Inflammatory macrophage (primary cell): ENCODE results near the gene PNPLA5.

Source experiments
- DNase-seq, 2 donors: peaks; one replicate each; pipeline ENCODE4 v3.0.0-alpha.2; 2020 to 2022

Gene PNPLA5

DNA sequence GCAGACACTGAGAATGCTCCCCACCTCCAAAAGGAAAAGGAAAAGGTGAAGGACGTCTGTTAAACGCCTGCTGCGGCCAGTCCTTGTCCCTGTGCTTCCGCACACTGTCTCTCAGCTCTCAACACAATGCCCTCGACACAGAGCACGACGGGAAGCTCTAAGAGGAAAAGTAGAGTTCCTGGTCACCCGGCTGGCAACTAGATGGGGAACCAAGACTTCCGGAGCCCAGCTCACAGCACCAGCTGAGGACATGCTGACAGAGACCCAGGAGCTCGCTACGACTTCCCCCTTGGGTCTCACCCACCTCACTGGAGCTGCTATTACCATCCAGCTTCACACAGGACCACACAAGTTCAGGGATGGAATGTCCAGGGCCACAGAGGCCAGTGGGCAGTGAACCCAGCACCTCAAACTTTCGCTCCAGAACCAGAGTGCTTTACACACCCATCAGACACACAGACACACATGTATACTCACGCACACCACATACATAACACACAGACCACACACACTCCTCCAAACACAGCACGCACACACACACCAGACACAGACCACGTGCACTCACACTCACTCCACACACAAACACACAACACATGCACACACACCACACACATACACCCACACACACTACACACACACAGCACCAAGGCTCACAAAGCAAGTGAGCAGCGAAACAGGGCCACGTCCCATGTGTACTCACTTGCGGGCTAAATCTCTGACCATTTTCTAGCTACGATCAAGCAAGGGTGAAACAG is 39.1 kb downstream of the PNPLA5 start:
- peak in 1 of 2 donors; percentile 29 for DNase-seq

DNA sequence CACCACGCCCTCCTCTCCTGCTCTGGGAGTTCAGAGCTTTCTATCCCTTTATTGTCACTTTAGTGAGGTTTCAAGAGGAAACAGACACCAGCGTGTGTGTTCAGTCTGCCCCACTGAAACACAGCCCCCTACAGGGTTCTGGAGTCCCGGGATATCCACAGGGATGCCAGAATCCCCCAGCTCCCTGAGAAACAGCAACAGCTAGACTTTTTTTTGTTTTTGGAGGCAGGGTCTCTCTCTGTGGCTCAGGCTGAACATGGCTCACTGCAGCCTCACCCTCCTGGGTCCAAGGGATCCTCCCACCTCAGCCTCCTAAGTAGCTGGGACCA is 39.9 kb downstream of the PNPLA5 start:
- DNase-seq, result no peak

DNA sequence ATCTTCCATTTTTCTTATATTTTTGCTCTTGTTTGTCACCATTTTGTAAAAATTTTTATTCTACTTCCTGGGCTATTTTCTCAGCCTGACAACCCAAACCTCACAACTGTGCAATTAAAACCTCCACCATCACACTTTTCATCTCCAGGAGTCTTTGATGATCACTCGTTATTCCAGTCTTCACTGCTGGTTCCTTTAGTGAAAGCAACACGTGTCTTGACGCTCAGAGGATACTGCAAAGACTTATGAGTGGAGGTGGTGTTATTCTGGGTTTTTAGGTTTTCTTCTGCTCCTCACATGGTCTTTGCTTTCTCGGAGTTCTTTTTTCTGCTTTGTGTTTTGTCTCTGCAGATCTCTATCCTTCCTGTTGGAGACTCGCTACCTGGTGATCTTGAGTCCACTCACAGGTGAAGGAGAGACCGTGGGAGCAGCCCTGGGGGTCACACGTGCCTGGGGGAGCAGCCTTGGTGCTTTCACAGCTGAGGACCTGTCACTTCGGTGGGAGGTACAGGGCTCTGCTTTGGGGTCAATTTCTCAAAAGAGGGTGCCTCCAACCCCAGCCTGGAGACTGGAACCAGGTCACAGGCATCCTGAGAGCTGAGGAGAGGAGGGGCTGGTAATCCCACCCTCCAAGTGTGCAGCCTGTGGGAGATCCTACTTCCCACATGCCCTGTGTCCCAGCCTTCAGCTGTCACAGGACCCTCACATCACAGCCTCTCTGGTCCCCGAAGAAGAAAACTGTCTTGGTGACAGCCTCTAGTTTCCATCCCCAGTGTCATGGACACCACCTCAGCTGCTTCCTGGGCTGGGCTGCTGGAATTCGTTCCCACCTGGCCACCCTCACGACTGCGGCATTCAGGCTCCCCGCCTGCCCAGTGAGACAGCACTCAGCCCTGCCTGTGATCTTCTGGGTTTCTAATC is 40.5 kb downstream of the PNPLA5 start:
- DNase-seq, result no peak

DNA sequence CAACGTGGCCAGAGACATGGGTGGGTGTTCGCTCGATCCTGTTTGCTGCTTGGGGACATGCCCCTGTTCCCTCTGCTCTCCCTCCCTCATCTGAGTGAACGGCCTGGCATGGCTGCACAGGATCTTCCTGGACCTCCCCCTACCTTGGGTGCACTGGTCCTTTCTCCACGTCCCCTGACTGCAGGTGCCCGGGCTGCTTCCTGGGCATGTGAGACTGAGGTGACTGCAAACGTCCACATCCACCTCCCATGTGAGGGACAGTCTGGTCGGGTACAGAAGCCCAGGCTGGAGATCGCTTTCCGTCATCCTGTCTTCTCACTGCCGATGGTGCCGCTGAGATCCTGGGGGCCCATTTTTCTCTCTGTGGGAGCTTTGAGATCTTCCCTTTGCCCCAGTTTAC is 41.3 kb downstream of the PNPLA5 start:
- no peak for DNase-seq

DNA sequence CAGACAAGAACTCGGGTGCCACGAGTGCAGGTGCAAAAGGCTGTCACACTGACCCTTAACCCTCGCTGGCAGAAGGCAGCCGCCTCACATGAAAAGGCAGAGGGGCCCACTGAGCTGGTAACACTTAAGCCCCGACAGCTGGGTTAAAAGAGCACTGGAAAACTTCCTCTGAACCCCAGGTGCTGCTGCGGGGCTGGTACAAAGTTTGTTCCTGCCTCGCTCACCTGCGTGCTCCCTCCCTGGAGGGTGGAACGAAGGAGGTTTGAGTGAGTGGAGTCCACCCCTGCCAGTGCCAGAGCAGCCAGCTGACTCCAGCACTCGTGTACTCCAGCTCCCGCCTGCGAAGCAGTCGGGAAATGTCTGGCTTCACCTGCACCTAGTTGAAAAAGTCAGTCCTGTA is 42.1 kb downstream of the PNPLA5 start:
- no peak for DNase-seq

DNA sequence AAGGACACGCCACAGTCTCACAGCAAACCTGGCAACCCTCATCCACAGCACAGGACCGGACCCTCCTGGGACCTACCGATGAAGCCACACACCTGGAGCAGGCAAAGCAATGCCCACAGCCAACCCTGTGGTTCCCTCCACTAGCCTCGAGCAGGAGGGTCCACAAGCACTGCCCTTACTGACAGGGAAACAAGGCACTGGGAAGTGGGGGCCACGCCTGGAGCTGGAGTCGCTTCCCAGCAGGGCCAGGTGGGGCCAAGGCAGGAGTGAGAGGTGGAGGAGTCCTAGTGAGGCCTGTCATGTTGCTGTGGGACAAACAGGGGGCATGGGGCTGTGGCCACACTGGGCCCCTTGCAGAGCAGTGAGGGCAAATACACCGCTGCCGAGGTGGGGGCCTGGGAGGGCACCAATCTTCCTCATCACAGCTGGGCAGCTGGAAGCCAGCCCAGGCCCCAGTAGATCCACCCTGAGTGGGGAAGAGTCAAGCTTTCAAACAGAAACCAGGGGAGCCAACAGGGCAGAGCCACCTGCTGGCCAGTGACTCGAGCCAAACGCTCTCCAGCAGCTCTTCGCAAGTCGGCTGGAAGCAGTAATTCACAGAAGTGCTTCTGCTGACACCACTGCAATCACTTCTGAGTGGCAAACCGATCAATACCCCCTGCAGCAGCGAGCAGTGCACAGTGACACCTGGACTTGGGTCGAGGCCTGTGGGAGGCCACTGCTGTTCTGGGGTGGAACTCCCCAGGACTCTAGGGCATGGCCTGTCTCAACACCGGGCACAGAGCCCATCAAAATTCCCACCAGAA is 43.2 kb downstream of the PNPLA5 start:
- no peak for DNase-seq

DNA sequence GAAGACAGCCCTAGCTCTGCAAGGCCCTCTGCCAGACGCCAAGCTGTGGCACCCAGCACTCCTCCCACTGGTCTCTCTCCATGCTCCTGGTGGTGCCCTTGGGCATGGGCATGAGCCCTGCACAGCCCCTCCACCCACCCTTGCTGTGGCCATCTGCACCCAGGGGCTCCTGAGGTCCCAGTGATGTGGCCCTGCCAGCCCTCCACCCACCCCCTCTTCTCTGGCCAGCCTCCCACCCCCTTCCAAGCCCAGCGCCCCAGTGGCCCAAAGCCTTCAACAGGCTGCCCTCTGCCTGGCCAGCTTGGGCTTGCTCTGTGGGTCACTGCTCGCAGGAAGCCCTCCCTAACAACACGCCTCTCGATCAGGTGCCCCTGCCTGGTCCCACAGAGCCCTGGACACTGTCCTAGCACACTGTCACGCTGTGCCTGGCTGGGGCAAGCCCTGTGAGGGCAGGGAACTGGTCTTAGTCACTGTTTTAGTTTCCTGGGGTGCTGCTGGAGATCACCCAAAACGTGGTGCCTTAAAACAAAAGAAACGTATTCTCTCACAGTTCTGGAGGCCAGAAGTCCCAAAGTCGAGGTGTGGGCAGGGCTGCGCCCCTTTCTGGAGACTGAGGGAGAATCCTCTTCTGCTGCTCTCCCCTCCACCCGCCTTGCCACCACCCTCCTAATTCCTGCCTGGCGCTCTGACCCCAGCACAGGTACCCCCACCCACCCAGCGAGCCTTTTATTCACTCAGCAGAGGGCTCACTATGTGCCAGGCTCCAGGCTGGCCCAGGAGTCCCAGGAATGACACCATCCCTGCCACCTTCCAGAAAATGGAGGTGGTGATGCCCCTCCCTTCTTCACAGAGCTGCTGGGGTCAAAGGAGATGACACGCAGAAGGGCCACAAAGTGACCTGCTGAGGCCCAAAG is 44.2 kb downstream of the PNPLA5 start:
- no peak for DNase-seq

DNA sequence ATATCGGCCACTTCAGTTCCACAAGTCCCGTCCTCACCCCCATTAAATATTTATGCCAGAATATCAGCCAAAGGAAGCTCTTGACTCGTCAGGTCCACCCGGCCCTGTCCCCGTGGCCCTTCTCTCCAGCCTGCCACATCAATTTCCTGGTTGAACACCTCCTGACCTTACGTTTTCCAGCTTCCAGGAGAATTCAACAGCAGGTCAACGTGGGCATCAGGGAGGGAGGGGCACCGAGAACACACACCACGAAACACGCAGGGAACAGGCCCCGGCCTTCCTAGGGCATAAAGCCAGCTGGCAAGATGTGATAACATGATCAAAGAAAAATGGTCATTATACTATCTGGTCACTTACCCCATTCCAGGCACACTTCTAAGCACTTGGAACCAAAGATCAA is 44.8 kb downstream of the PNPLA5 start:
- DNase-seq, result no peak

DNA sequence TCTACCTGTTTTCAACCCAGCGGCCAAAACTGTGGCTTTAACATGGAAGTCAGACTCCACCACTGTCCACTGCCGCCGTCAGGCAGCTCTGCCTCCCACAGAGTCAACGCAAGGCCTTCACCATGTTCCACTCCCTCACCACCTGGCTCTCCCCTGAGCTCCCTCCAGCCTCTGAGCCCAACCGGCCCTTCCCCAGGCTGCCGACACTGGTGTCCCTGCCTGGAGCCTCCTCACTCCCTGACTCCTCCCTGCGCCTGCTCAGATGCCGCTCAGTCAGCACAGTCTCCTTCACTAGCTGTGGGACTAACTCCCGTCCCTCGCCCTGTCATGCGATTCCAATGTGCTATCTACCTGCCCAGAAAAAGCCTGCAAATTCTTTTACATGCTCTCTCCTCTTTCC is 45.8 kb downstream of the PNPLA5 start:
- no peak for DNase-seq

DNA sequence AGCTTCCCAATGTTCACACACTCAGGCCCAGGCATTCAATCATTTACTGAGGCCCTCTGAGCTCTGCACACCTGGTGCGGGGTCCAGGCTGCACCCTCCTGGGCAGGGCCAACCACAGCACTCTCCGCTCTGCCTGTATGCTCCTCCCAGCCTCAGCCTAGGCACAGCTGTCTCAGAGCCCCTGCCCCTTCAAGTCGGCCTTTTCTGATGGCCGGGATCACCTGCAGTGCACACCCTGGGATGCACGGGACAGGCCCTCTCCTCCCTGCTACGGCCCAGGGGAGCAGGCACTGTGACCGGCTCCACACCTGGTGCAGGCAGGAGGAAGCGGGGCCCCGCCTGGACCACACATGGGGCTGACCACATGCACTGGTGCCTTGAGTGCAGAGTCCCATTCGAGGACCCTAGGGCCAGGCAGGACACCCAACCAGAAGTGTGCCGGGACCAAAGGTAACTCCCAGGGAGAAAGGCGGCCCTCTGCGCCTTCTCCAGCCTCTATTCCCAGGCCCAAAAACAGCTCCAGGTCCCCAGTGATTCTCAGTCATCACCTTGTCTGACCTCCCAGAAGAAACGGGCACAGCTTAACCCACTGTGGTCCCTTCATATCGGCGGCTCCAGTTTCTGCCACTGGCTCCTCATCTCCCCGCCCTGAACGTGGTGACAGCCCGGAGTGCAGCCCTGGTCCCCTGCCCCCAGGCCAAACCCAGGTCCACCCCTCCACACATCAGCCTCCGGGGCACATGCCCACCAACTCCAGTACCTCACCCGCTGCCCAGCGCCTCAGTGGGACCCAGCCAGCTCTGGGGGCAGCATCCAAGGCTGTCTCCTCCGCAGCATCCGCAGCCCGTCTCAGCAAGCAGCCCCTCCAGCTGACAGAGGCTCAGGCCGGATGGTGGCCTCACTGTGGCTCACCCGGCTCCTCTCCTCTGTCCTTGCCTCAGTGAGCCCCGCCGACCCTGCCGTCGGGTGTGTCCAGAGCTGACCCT is 47.0 kb downstream of the PNPLA5 start:
- DNase-seq, result no peak

DNA sequence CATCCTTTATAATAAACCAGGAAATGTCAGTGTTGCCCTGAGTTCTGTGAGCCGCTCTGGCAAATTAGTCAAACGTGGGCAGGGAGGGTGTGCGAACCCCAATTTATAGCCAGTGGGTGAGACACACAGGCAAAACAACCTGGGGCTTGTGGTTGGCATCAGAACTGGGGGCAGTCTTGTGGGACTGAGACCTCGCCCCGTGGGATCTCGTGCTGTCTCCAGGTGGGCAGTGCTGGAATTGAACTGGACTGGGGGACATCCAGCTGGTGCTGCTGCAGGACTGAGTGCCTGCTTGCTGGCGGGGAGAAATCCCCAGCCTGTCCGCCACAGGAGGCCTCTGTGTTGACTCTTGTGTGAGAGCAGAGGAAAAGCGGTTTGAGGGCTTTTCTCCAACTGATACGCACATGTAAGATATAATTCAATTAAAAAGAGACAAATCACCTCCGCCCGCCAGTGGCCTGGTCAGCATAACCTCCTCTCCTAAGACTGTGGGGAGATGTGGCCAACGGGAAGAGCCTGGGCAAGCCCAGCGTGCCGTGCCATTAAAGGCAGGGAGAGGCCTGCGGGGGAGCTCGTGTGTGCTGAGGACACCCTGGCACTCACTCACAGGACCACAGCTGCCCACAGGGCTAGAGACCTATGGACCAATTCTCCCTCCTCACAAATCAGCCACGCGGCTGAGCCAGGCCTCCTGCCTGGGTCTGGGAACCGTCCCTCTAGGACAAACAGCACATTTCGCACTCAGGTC is 47.9 kb downstream of the PNPLA5 start:
- DNase-seq, result no peak

DNA sequence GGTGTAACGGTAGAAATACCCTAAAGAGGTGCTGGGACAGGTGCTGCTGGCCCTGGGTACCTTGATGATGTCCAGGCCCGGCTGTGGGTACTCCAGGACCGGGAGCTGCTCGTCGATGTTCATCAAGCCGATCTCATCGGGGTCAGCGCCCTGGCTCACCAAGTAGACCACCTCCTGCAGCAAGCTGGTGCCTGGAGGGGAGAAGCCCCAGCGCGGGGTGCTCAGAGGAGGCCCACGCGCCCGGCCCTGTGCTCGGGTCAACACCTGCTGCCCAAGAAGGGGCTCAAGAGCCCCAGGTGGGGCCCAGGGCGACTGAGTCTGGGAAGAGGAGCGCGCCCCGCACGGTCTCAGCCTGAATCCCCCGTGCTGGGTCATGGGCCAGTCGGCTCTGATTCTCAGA is 50.1 kb downstream of the PNPLA5 start:
- no peak for DNase-seq

DNA sequence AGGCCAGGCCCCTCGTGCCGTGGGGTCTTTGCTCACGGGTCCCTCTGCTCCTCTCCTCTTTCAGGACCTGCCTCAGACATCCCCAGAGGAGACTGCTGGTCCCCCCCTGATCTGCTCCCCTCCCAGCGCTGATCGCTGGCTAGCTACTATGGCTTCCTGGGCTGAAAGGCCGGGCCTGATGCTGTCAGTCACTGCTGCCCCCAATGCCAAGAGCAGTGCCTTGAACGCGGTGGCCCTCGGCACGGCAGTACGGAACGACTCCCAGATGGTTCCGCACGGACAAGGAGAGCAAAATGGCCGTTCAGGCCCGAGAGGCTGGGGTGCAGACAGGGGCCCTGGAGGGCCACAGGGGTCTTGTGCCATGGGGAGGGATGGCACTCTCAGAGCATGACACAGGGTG is 51.0 kb downstream of the PNPLA5 start:
- no peak for DNase-seq

DNA sequence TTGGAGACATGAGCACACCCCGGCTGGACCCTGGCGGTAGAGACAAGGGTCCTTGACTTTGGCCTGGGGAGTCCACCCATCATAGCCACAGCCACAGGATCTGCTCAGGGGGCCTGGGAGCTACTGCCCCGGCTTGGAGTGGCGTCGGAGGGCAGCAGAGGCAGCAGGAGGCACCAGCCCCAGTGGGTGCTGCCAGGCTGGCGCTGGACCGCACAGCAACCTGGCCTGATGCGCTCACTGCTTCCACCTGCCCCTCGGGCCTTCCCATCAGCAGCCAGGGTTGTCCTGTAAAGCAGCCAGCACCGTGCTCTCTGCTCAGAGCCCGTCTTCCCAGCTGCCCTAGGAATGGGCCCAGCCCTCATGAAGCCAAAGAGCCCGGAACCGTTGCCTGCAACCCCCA is 51.4 kb downstream of the PNPLA5 start:
- no peak for DNase-seq

DNA sequence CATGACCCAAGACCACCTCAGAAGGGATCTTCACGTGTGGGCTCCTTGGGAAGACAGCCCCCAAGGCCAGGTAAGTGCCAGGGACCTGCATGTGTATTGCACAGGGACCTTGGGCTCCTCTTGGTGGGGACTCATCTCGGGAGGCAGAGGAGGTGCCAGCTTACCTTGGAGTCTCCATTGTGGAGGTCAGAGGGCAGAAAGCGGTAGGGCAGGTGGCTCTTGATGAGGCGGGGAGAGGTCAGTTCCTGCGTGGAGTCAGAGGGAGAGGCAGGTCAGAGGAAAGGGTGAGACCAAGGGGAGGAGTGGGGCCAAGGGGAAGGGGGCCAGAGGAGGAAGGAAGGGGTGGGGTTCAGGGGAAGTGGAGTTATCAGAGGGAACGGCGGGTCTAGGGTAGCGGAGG is 52.0 kb downstream of the PNPLA5 start:
- DNase-seq, result no peak

DNA sequence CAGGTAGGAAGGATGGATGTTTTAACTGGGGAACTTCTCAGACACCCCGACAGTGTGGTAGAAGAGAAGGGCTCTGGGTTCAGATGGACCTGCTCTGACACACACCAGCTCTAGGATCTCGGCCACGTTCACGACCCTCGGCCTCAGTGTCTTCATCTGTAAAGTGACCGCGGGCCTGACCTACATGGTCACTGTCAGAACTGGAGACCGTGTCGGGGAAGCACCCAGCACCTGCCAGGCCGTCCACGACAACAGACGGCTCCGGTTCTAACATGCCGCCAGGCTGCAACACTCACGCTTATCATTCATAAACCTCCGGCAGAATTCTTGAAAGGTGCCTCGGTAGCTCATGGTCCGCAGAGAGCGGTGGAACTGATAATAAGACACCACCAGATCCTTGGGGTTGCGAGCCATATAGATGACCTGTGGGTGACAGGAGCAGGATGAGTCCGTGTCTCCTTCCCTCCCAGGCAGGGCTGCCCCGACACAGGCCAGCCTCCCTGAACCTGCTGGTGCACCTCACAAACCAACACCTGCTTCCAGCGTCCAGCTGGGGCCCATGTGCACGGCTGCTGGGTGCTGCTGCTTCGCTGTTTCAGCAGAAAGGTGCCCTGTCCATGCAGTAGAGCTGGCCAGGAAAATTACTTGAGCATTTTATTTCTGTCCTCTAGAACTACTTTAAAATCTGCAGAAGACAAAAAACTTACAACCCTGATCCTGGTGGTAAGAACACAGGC is 53.1 kb downstream of the PNPLA5 start:
- DNase-seq, result no peak

DNA sequence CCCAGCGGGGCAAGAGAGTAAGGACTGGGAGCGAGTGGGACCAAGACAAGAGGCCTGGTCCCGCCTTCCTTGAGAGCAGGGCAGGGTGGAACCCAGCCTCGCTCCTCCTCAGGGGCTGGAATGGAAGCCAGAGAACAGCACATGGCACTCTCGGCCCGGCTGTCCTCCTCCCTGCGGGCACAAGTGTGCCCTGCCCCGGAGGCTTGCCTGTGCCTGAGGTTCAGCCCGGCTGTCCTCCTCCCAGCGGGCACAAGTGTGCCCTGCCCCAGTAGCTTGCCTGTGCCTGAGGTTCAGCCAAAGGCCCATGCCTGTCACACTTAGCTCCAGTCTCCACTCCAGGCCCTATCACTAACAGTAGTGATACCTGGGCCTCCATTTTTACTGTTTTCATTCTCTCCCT is 53.7 kb downstream of the PNPLA5 start:
- DNase-seq, result no peak

DNA sequence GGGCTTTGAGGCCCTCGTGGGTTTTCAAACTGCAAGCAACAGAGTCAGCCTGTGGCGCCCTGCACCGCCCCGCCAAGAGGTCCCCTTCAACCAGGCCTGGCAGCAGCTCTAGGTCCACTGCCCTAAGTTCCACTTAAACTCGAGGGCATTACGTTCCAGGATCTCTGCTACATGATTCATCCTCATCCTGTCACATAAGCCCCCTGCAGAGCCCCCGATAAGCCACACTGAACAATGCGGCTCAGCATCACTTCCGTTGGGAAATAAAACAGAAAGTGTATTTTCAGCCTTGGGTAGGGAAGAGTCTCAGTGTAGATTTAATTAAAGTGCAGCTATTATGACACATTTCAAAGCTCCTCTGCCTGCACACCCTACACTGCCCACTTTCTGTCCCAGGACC is 54.1 kb downstream of the PNPLA5 start:
- DNase-seq, result no peak

DNA sequence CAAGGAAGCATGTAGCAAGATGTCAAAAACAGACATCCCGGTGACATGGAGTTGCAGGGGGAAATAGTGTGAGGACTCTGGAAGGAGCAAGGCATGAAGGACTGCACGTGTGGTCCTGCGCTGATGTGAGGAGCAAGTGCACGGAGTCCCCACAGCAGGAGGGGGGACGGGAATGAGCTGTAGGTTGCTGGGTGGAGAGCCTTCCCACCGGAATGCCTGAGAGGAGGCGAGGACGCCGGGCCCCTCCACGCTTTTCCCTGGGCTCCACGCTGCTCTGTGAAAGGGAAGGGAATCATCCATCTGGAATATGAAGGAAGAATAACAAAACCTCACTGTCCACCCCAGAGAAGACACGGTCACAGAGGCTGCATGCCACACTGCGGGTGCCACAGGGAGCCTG is 56.1 kb downstream of the PNPLA5 start:
- no peak for DNase-seq

DNA sequence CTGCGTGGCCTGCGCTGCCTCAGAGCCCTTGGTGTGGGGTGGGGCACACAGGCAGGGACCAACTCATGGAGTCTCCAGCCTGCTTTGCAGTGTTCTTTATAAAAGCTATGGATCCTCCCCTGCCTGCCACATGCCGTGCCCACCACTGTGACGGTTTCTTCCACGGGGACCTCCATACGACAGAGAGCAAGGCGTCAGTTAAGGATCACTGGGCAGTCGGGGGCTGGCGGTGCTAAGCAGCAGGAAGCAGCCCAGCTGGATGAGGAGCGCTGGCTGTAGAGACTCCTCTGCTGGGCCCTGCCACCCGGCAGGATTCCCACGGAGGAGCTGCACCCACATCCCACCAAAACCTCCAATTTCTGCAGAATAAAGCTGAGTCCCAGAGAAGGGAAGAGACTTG is 56.6 kb downstream of the PNPLA5 start:
- no peak for DNase-seq
